Left ventricle myocardium inferior (tissue), 1 donor: Measurements from ENCODE around the gene UBB. TPM values are rescaled to one million over a fixed set of nuclear protein-coding genes. Genes with fewer than 3 reads are reported as not detected.

ENCODE experiments used
- DNase-seq: peaks from one replicate; pipeline ENCODE4 v3.0.0-alpha.2; 2020
- H3K27ac ChIP-seq: fragments of 200-600 bp; replicated peaks from 2 replicates; pipeline ENCODE4 v1.8.0; 2021
- H3K27me3 ChIP-seq: fragments of 200-600 bp; 2 replicates; pipeline ENCODE4 v1.8.0; 2021; ENCODE audit warnings: low read depth
- H3K36me3 ChIP-seq: fragments of 200-600 bp; 2 replicates; pipeline ENCODE4 v1.8.0; 2021
- H3K4me1 ChIP-seq: fragments of 200-600 bp; 2 replicates; pipeline ENCODE4 v1.8.0; 2021
- H3K4me3 ChIP-seq: fragments of 200-600 bp; 2 replicates; pipeline ENCODE4 v1.8.0; 2021; ENCODE audit warnings: mild to moderate bottlenecking, moderate library complexity
- H3K9me3 ChIP-seq: fragments of 200-600 bp; replicated peaks from 2 replicates; pipeline ENCODE4 v1.8.0; 2021
- intact Hi-C: fragments of 100-400 bp; cut with micrococcal nuclease; formaldehyde crosslinking; loops from one replicate; pipeline ENCODE4 v1.11.0; 2022
- total RNA-seq: library from RNA; stranded (reverse); fragmentation: NEBNext Ultra II Directional; extraction: Animal tissue kit (Norgen Biotek cat#: 25700); gene quantifications from one replicate; pipeline ENCODE4 v1.2.1, GENCODE V29; 2021
- TF ChIP-seq, protein P1 (sequence below): fragments of 200-600 bp; IDR thresholded peaks from 2 replicates; pipeline ENCODE4 v1.8.0; 2021; ENCODE audit warnings: antibody characterized with exemption, mild to moderate bottlenecking, borderline replicate concordance
- donor health status: DM: no; HTN: yes; CAD: no; lungs with severe emphysema.

Gene UBB
- total RNA-seq, 1 donor from 2014 or later: 1,605 TPM

DNA sequence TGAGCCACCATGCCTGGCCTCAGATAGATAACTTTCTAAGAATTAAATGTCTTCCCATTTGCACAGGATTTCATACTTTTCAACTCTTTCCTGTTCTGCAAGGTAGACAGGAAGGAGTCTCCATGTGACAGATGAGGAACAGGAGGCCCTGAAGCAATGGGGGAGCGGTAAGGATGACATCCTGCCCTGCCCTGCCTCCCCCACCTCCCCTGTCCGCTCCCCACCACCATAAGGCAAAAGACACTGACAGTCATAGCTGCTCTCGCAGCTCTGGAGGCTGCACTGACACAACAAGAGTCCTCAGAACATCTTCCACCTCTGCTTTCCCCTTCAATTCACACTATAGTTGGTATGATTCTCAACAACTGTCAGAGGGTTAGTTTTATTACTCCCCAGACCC lies 37.3 kb upstream of the UBB start:
- H3K9me3 ChIP-seq: no peaks in the 10 kb centered on the region
- H3K36me3 ChIP-seq: peaks cover 28% of the 10 kb centered on the region
- no peak for DNase-seq
- TF ChIP-seq, protein P1, sequence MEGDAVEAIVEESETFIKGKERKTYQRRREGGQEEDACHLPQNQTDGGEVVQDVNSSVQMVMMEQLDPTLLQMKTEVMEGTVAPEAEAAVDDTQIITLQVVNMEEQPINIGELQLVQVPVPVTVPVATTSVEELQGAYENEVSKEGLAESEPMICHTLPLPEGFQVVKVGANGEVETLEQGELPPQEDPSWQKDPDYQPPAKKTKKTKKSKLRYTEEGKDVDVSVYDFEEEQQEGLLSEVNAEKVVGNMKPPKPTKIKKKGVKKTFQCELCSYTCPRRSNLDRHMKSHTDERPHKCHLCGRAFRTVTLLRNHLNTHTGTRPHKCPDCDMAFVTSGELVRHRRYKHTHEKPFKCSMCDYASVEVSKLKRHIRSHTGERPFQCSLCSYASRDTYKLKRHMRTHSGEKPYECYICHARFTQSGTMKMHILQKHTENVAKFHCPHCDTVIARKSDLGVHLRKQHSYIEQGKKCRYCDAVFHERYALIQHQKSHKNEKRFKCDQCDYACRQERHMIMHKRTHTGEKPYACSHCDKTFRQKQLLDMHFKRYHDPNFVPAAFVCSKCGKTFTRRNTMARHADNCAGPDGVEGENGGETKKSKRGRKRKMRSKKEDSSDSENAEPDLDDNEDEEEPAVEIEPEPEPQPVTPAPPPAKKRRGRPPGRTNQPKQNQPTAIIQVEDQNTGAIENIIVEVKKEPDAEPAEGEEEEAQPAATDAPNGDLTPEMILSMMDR: no peak
- H3K4me1 ChIP-seq: no peaks in the 10 kb centered on the region
- no peaks in the 10 kb centered on the region for H3K27me3 ChIP-seq
- no peak overlapping the region for H3K4me3 ChIP-seq
- no peak overlapping the region for H3K27ac ChIP-seq
- intact Hi-C loops: no loop called here

GRCh38 chr17:16345565-16345964 lies 35.3 kb upstream of the UBB start:
- no peaks in the 10 kb centered on the region for H3K9me3 ChIP-seq
- TF ChIP-seq, protein P1: no peak
- H3K36me3 ChIP-seq: peaks cover 37% of the 10 kb centered on the region
- no peak overlapping the region for H3K4me3 ChIP-seq
- H3K4me1 ChIP-seq: no peaks in the 10 kb centered on the region
- no peaks in the 10 kb centered on the region for H3K27me3 ChIP-seq
- intact Hi-C loops: no loop called here
- DNase-seq: no peak
- H3K27ac ChIP-seq: peak overlapping the region; percentile 50

- peaks cover 37% of the 10 kb centered on the region for H3K36me3 ChIP-seq
- no peaks in the 10 kb centered on the region for H3K27me3 ChIP-seq
- TF ChIP-seq, protein P1: no peak
- H3K4me3 ChIP-seq: no peak overlapping the region
- intact Hi-C loops: no loop called here
- H3K27ac ChIP-seq: no peak overlapping the region
- H3K4me1 ChIP-seq: peaks cover under 1% of the 10 kb centered on the region
- H3K9me3 ChIP-seq: no peaks in the 10 kb centered on the region
- no peak for DNase-seq
These were observed 34.1 kb upstream of the UBB start for GRCh38 chr17:16346721-16347271.

DNA sequence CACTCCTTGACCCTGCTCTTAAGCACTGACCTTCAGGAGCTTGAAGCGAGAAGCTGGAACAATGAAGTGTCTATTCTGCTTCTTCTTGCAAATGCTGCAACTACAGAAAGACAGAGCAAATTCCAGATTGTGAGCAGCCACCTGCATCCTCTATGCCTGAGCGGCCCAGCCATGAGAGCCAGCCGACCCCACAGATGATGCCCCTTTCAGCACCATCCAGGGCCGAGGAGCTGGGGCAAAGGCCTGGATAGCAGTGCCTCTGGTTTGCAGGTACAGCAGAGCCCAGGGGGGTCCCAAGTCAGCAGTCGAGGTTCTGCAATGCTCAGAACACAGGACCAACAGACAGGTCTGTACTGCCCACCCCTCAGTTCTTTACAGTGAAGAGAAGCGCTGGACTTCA lies 32.3 kb upstream of the UBB start:
- TF ChIP-seq, protein P1: no peak
- Histone ChIP-seq H3K27ac (no peak overlapping the region), H3K4me1 (peaks cover 15% of the 10 kb centered on the region), H3K4me3 (no peak overlapping the region), H3K36me3 (peaks cover 23% of the 10 kb centered on the region), H3K27me3 (peaks cover 6% of the 10 kb centered on the region), H3K9me3 (no peaks in the 10 kb centered on the region)
- intact Hi-C loops: no loop called here
- DNase-seq: no peak

DNA sequence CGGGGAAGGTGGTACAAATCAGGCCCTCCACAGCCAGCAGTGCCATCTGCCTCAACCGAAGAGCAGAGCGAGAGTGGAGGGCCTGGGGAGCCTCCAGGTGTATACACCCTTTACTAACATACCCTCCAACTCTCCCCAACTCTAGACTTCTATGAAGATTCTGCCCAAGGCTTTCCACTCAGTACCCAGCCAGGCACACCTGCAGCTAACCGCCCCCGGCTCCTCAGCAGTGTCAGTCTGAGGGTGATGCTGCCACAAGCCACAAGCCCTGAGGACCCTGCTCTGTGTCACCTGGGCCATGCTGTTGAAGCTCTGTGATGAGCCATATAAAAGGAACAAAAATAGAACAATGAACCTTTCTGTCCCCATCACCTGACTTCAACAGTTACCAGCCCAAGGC lies 31.5 kb upstream of the UBB start:
- intact Hi-C loops: no loop called here
- Histone ChIP-seq H3K27ac (no peak overlapping the region), H3K27me3 (peaks cover 12% of the 10 kb centered on the region), H3K36me3 (peaks cover 15% of the 10 kb centered on the region), H3K4me1 (peaks cover 18% of the 10 kb centered on the region), H3K4me3 (no peak overlapping the region), H3K9me3 (no peaks in the 10 kb centered on the region)
- TF ChIP-seq, protein P1: no peak
- DNase-seq: no peak
